Endothelial cell of hepatic sinusoid (primary cell): ENCODE results near the gene NDN.

Experiments
- in situ Hi-C: cut with HindIII; loops from 2 replicates; pipeline ENCODE4 v1.10.0; 2017; ENCODE audit warnings: low sequenced_read_pairs

The NDN gene

GRCh38 chr15:23644829-23645228 is 42.3 kb downstream of the NDN start:
- in situ Hi-C loops, result no loop called here

- in situ Hi-C loops, result no loop called here
Observed at GRCh38 chr15:23642413-23643044, 44.6 kb downstream of the NDN start.
